Neural crest cell (in vitro differentiated cells): ENCODE data around the gene TICAM2. TPM values are rescaled to one million over a fixed set of nuclear protein-coding genes. Genes with fewer than 3 reads are reported as not detected.

Source experiments
- DNase-seq: peaks from one replicate; pipeline ENCODE4 v3.0.0; 2021; ENCODE audit warnings: low read depth, mixed read lengths, low spot score
- H3K27ac Mint-ChIP-seq: one replicate; pipeline ENCODE4 v1.8.0; 2021; ENCODE audit warnings: mild to moderate bottlenecking, mixed read lengths; ENCODE audit not compliant: unreplicated experiment
- H3K27me3 Mint-ChIP-seq: 2 replicates; pipeline ENCODE4 v1.8.0; 2021; ENCODE audit warnings: low read depth, mild to moderate bottlenecking, mixed read lengths
- H3K36me3 Mint-ChIP-seq: 2 replicates; pipeline ENCODE4 v1.8.0; 2021; ENCODE audit warnings: low read depth, mild to moderate bottlenecking, mixed read lengths
- H3K4me1 Mint-ChIP-seq: 2 replicates; pipeline ENCODE4 v1.8.0; 2021; ENCODE audit warnings: mixed read lengths
- H3K4me3 Mint-ChIP-seq: one replicate; pipeline ENCODE4 v1.8.0; 2021; ENCODE audit warnings: mild to moderate bottlenecking, mixed read lengths
- H3K9me3 Mint-ChIP-seq: 2 replicates; pipeline ENCODE4 v1.8.0; 2021; ENCODE audit warnings: mixed read lengths
- CTCF ChIP-seq: fragments of 200-600 bp; sonication (generic); conservative IDR thresholded peaks from 2 replicates; pipeline ENCODE4 v1.5.0; 2021; ENCODE audit warnings: antibody characterized with exemption, mild to moderate bottlenecking
- total RNA-seq: library from RNA; stranded (reverse); gene quantifications from 2 replicates; pipeline ENCODE4 v1.2.1, GENCODE V29; 2021

The TICAM2 gene
- total RNA-seq, 1 donor from 2014 or later, result 1.9 TPM

- DNase-seq, result no peak
- no peak for TF ChIP-seq CTCF
- H3K27ac Mint-ChIP-seq, result no peak overlapping the region
- no peaks in the 10 kb centered on the region for H3K27me3 Mint-ChIP-seq
- no peak overlapping the region for H3K4me3 Mint-ChIP-seq
- no peaks in the 10 kb centered on the region for H3K36me3 Mint-ChIP-seq
- H3K4me1 Mint-ChIP-seq, result peaks cover 10% of the 10 kb centered on the region
- peaks cover 2% of the 10 kb centered on the region for H3K9me3 Mint-ChIP-seq
Observed at GRCh38 chr5:115558388-115558956, 43.8 kb downstream of the TICAM2 start.

GRCh38 chr5:115557667-115558387, 44.5 kb downstream of the TICAM2 start:
- Mint-ChIP-seq H3K27ac (no peak overlapping the region), H3K9me3 (peaks cover 2% of the 10 kb centered on the region), H3K27me3 (no peaks in the 10 kb centered on the region), H3K4me1 (peaks cover 10% of the 10 kb centered on the region), H3K36me3 (no peaks in the 10 kb centered on the region), H3K4me3 (no peak overlapping the region)
- DNase-seq, result no peak
- no peak for TF ChIP-seq CTCF

- H3K9me3 Mint-ChIP-seq, result peaks cover 2% of the 10 kb centered on the region
- H3K27ac Mint-ChIP-seq, result no peak overlapping the region
- no peak for TF ChIP-seq CTCF
- H3K27me3 Mint-ChIP-seq, result peaks cover 6% of the 10 kb centered on the region
- no peaks in the 10 kb centered on the region for H3K36me3 Mint-ChIP-seq
- H3K4me3 Mint-ChIP-seq, result no peak overlapping the region
- DNase-seq, result no peak
- H3K4me1 Mint-ChIP-seq, result peaks cover 10% of the 10 kb centered on the region
Observed at GRCh38 chr5:115556276-115556675, 46.0 kb downstream of the TICAM2 start.

GRCh38 chr5:115555084-115555633, 47.1 kb downstream of the TICAM2 start:
- TF ChIP-seq CTCF, result no peak
- Mint-ChIP-seq H3K36me3 (no peaks in the 10 kb centered on the region), H3K9me3 (no peaks in the 10 kb centered on the region), H3K27me3 (peaks cover 6% of the 10 kb centered on the region), H3K4me1 (peaks cover 10% of the 10 kb centered on the region), H3K27ac (no peak overlapping the region), H3K4me3 (no peak overlapping the region)
- DNase-seq, result no peak

GRCh38 chr5:115553082-115553481, 49.2 kb downstream of the TICAM2 start:
- H3K4me1 Mint-ChIP-seq, result peaks cover 9% of the 10 kb centered on the region
- TF ChIP-seq CTCF, result no peak
- no peak for DNase-seq

More at GRCh38 chr5:115553082-115553481, 49.2 kb downstream of the TICAM2 start:
- peaks cover 12% of the 10 kb centered on the region for H3K27me3 Mint-ChIP-seq
- H3K36me3 Mint-ChIP-seq, result no peaks in the 10 kb centered on the region
- no peak overlapping the region for H3K27ac Mint-ChIP-seq
- no peak overlapping the region for H3K4me3 Mint-ChIP-seq
- H3K9me3 Mint-ChIP-seq, result no peaks in the 10 kb centered on the region
